ENCODE measurements around the gene LAMB1. TPM values are rescaled to one million over a fixed set of nuclear protein-coding genes. Genes with fewer than 3 reads are reported as not detected.

Gene LAMB1
- total RNA-seq, 1 donor from 2014 or later = 0.41 TPM

DNA sequence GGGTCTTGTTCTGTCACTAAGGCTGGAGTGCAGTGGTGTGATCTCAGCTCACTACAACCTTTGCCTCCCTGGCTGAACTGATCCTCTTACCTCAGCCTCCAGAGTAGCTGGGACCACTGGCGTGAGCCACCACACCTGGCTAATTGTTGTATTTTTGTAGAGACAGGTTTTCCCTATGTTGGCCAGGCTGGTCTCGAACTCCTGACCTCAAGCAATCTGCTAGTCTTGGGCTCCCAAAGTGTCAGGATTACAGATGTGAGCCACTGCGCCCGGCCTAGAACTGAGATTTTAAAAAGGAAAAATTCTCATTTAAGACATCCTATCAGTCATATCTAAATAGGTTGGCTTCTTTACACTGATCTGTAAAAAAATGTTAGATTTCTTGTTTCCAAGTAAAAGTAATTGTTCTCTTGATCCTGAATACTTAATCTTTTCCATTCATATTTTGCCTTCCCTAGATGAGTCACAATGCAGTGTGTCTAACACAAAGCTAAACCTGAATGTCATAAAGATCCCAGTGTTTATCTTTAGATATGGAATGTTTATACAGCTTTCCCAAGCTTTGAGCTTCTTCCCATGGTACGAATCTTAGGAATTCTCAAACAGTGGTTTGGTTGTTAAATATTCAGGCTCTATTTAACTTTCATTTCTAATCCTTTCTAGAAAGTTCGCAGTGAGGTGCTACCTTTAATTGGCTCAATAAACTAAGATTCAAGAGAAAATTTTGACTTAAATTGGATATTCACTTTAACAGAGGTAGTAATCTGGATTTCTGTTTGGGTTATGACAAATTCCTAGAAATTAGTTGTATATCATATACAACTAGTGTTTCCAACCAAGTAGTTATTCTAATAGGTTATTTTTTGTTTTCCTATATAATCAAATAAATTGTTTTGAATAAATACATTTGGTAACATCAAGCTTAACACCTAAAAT is 12.1 kb upstream of the LAMB1 start:
- Mint-ChIP-seq H3K27me3 (ENCODE audit: low read depth) (peaks cover 17% of the 10 kb centered on the region), H3K4me1 (ENCODE audit: low read depth) (no peaks in the 10 kb centered on the region), H3K36me3 (ENCODE audit: low read depth) (no peaks in the 10 kb centered on the region), H3K9me3 (no peaks in the 10 kb centered on the region), H3K4me3 (ENCODE audit: low read depth) (no peak overlapping the region), H3K27ac (no peak overlapping the region)
- intact Hi-C loops (cut with micrococcal nuclease) = no loop called here
- DNase-seq (ENCODE audit: low spot score) = no peak

DNA sequence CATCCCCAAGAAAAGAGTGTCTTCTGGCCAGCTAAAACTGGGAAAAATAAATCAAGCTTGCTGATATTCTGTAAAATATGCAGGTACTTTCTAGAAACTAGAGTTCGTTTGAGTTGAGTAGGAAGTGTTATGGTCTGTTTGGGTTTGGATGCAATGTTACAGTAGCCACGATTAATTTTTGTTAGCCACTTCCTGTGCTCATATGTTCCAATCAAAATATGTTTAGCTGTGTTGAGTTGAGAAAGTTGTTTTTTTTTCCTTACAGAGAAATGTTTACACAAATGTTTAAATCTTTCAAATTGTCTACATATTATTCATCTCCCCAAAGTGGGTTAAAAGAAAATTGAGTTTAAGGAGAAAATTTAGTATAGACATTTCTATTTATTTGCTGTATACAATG is 11.3 kb upstream of the LAMB1 start:
- no peaks in the 10 kb centered on the region for H3K4me1 Mint-ChIP-seq (ENCODE audit: low read depth)
- no peaks in the 10 kb centered on the region for H3K36me3 Mint-ChIP-seq (ENCODE audit: low read depth)
- intact Hi-C loops (cut with micrococcal nuclease) = no loop called here
- H3K9me3 Mint-ChIP-seq = no peaks in the 10 kb centered on the region
- no peak for DNase-seq (ENCODE audit: low spot score)
- H3K27ac Mint-ChIP-seq = no peak overlapping the region
- no peak overlapping the region for H3K4me3 Mint-ChIP-seq (ENCODE audit: low read depth)
- H3K27me3 Mint-ChIP-seq (ENCODE audit: low read depth) = peaks cover 18% of the 10 kb centered on the region

DNA sequence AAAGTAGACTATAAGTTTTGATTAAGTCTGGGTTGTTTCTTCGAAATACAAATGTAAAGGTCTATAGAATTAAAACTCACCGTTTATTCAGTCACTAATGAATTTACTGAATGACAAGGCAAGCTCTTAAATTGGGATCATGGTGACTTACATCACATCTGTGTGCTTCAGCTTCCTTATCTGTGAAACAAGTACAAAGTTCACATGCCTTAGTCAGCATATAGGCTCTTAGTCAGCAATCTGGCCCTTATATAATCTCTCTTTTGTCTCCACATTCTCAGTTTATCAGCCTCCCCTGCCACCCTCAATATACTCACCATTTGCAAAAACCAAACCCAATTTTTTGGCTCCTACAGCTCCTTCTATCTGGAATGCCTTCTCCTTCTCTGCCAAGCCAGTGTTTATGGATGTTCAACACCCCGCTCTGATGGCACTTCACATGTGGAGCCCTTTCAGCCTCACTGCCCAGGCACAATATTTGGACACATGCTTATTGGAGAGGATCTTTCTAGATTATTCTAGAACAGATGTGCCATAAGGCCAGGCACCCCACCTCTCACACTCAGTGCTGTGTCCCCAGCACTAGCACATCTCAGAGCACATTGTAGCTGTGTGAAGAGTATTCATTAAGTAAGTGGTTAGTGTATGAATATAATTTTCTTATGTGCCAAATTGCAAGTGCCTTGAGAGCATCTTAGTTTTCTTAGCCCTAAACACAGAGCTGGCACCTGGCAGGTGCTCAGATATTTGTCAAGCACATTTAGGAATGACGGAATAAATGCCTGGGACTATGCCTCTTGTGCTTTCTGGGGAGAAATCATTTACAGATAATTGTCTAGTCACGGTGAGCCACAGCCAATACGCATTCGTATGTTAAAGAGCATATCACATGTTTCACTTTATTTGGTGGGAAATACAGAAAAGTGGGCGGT is 9.8 kb upstream of the LAMB1 start:
- no peaks in the 10 kb centered on the region for H3K9me3 Mint-ChIP-seq
- H3K27me3 Mint-ChIP-seq (ENCODE audit: low read depth) = peaks cover 19% of the 10 kb centered on the region
- H3K4me1 Mint-ChIP-seq (ENCODE audit: low read depth) = no peaks in the 10 kb centered on the region
- DNase-seq (ENCODE audit: low spot score) = no peak
- intact Hi-C loops (cut with micrococcal nuclease) = no loop called here
- H3K4me3 Mint-ChIP-seq (ENCODE audit: low read depth) = no peak overlapping the region
- H3K36me3 Mint-ChIP-seq (ENCODE audit: low read depth) = no peaks in the 10 kb centered on the region
- no peak overlapping the region for H3K27ac Mint-ChIP-seq

DNA sequence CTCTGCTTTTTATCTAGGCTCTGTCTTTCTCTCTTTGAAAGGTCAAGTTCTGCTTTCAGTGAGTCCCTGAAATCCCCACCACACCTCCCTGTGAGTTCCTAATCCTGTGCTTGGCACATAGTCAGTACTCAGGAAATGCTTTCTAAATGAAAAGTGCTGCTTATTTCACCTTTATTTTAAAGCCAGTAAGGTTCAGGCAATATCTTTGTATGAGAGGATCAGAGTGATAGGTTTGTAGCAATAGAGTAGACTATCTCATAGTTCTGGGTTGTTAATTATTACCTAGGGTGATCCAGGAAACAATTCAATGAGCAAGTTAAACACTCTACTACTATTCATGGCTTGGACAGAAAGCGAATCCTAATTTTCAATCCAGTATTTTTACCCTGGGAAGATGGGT is 7.4 kb upstream of the LAMB1 start:
- Mint-ChIP-seq H3K4me3 (ENCODE audit: low read depth) (no peak overlapping the region), H3K27me3 (ENCODE audit: low read depth) (peaks cover 26% of the 10 kb centered on the region), H3K27ac (no peak overlapping the region), H3K36me3 (ENCODE audit: low read depth) (no peaks in the 10 kb centered on the region), H3K4me1 (ENCODE audit: low read depth) (no peaks in the 10 kb centered on the region), H3K9me3 (no peaks in the 10 kb centered on the region)
- DNase-seq (ENCODE audit: low spot score) = no peak
- intact Hi-C loops (cut with micrococcal nuclease) = no loop called here

DNA sequence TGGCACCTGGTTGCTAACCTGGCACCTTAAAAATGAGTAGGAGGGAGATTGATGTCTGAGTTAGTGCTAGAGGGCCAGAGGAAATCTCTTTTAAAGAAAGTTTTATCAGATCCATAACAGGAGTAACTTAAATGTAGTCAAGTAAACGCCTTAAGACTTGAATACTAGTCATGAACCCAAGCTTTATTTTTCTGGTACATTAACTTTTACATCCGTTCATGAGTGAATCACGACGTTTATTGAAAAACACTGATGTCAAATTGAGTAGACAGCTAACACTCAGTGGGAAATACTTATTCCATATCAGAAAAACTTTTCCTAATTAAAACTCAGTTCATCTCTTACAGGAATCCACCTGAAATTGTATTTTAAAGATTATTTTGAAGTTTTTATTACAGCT is 6.9 kb upstream of the LAMB1 start:
- H3K36me3 Mint-ChIP-seq (ENCODE audit: low read depth) = no peaks in the 10 kb centered on the region
- peaks cover 31% of the 10 kb centered on the region for H3K27me3 Mint-ChIP-seq (ENCODE audit: low read depth)
- H3K27ac Mint-ChIP-seq = no peak overlapping the region
- no peaks in the 10 kb centered on the region for H3K9me3 Mint-ChIP-seq
- H3K4me3 Mint-ChIP-seq (ENCODE audit: low read depth) = no peak overlapping the region
- intact Hi-C loops (cut with micrococcal nuclease) = loop anchor here (10.0 kb wide), 1 partner anchor 85 kb away; no protein-coding TSS in a partner anchor
- no peaks in the 10 kb centered on the region for H3K4me1 Mint-ChIP-seq (ENCODE audit: low read depth)
- DNase-seq (ENCODE audit: low spot score) = no peak

- Mint-ChIP-seq H3K36me3 (ENCODE audit: low read depth) (no peaks in the 10 kb centered on the region), H3K27me3 (ENCODE audit: low read depth) (peaks cover 41% of the 10 kb centered on the region), H3K4me3 (ENCODE audit: low read depth) (no peak overlapping the region), H3K4me1 (ENCODE audit: low read depth) (peaks cover 4% of the 10 kb centered on the region), H3K27ac (no peak overlapping the region), H3K9me3 (no peaks in the 10 kb centered on the region)
- intact Hi-C loops (cut with micrococcal nuclease) = loop anchor here (10.0 kb wide), 1 partner anchor 84 kb away; no protein-coding TSS in a partner anchor
- DNase-seq (ENCODE audit: low spot score) = no peak
Observed at GRCh38 chr7:108008827-108009226, 5.9 kb upstream of the LAMB1 start.

DNA sequence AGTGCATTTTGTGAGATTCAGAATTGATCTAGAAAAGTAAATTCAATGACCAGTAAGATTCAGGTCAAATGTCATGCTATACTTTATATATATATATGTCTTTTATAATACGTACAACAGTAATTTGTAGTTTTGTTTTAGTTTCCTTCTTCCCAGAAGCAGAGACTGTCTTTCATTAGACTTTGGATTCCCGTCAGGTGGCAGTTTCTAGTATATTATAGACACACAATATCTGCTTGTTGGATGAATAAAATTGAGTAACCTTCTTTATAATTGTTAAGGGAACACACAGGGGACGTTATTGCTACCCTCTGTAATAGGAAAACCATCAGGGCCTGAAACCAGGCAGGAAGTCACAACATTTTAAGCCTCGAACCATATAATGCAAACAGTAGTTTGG is 5.3 kb upstream of the LAMB1 start:
- peaks cover 46% of the 10 kb centered on the region for H3K27me3 Mint-ChIP-seq (ENCODE audit: low read depth)
- no peak overlapping the region for H3K4me3 Mint-ChIP-seq (ENCODE audit: low read depth)
- H3K4me1 Mint-ChIP-seq (ENCODE audit: low read depth) = peaks cover 4% of the 10 kb centered on the region
- intact Hi-C loops (cut with micrococcal nuclease) = loop anchor here (10.0 kb wide), 1 partner anchor 83 kb away; no protein-coding TSS in a partner anchor
- H3K27ac Mint-ChIP-seq = no peak overlapping the region
- no peaks in the 10 kb centered on the region for H3K9me3 Mint-ChIP-seq
- no peak for DNase-seq (ENCODE audit: low spot score)
- H3K36me3 Mint-ChIP-seq (ENCODE audit: low read depth) = no peaks in the 10 kb centered on the region

GRCh38 chr7:108007762-108008161 is 4.8 kb upstream of the LAMB1 start:
- no peak for DNase-seq (ENCODE audit: low spot score)
- Mint-ChIP-seq H3K4me1 (ENCODE audit: low read depth) (peaks cover 4% of the 10 kb centered on the region), H3K4me3 (ENCODE audit: low read depth) (no peak overlapping the region), H3K27me3 (ENCODE audit: low read depth) (peaks cover 46% of the 10 kb centered on the region), H3K9me3 (no peaks in the 10 kb centered on the region), H3K27ac (no peak overlapping the region), H3K36me3 (ENCODE audit: low read depth) (no peaks in the 10 kb centered on the region)
- intact Hi-C loops (cut with micrococcal nuclease) = loop anchor here (10.0 kb wide), 1 partner anchor 83 kb away; no protein-coding TSS in a partner anchor

GRCh38 chr7:108007261-108007660 is 4.3 kb upstream of the LAMB1 start:
- Mint-ChIP-seq H3K27ac (no peak overlapping the region), H3K4me3 (ENCODE audit: low read depth) (no peak overlapping the region), H3K36me3 (ENCODE audit: low read depth) (no peaks in the 10 kb centered on the region), H3K27me3 (ENCODE audit: low read depth) (peaks cover 46% of the 10 kb centered on the region), H3K9me3 (no peaks in the 10 kb centered on the region), H3K4me1 (ENCODE audit: low read depth) (peaks cover 4% of the 10 kb centered on the region)
- intact Hi-C loops (cut with micrococcal nuclease) = loop anchor here (10.0 kb wide), 1 partner anchor 82 kb away; no protein-coding TSS in a partner anchor
- no peak for DNase-seq (ENCODE audit: low spot score)

DNA sequence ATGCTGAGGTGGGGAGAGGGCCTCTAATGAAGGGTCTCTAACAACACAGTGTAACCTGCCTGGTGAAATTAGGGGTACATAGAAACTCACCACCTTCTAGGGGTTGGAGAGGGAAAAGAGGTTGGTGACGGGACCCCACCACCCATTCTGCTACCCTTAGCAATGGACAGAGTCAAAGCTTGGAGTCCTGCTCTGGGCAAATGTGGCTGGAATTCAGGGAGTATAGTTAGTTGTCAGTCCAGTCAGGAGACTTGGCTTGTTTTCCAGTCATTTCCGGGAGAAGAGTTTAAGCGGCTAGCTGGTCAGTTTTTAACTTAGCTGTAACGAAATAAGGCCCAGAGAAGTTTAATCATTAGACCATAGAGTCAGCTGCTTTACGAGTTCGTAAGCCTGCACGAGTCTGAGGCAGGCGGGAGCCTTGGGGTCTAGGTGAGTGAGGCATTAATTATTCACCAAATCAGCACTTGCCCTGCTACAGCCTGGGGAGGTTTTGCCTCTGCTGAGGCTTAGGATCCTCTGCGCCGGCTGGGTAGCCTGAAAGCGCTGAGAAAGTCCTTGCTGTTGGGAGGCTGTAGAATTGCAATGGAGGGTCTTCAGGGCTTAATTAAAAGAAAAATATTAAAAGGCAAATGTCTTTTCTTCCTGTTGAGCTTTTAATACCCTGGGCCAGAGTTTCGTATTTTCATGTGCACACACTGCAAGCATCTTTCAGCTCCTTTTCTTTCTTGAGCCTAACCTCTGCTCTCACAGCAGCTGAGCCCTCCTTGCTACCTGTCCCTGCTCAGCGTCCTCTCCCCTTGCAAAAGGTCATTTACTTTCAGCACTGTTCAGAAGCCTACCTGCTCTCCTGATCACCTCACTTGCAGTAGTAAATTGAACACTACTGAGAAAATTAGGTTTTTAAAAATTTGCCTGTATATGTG is 1.5 kb upstream of the LAMB1 start:
- Mint-ChIP-seq H3K4me3 (ENCODE audit: low read depth) (peak overlapping the region; percentile 20), H3K36me3 (ENCODE audit: low read depth) (no peaks in the 10 kb centered on the region), H3K4me1 (ENCODE audit: low read depth) (peaks cover 13% of the 10 kb centered on the region), H3K27me3 (ENCODE audit: low read depth) (peaks cover 58% of the 10 kb centered on the region), H3K9me3 (no peaks in the 10 kb centered on the region), H3K27ac (no peak overlapping the region)
- no peak for DNase-seq (ENCODE audit: low spot score)
- intact Hi-C loops (cut with micrococcal nuclease) = loop anchor here (10.0 kb wide), 1 partner anchor 80 kb away; no protein-coding TSS in a partner anchor

- Mint-ChIP-seq H3K9me3 (no peaks in the 10 kb centered on the region), H3K36me3 (ENCODE audit: low read depth) (no peaks in the 10 kb centered on the region), H3K4me1 (ENCODE audit: low read depth) (peaks cover 13% of the 10 kb centered on the region), H3K27me3 (ENCODE audit: low read depth) (peaks cover 65% of the 10 kb centered on the region), H3K4me3 (ENCODE audit: low read depth) (no peak overlapping the region), H3K27ac (no peak overlapping the region)
- no peak for DNase-seq (ENCODE audit: low spot score)
- intact Hi-C loops (cut with micrococcal nuclease) = loop anchor here (10.0 kb wide), 1 partner anchor 79 kb away; no protein-coding TSS in a partner anchor
Observed at GRCh38 chr7:108003599-108003935, 606 bp upstream of the LAMB1 start.
